DMS79 treated with DMSO at 0.1 percent for 48 hours (cell line): ENCODE data around the gene PTX4.
"Not testable (repeated sequence)": the region's sequence is repeated elsewhere in the genome, so short reads cannot be mapped to it uniquely, and the experiment has no call there.

Experiments
- DNase-seq: peaks from one replicate; lab custom pipeline; 2025; lab: John Stamatoyannopoulos, UW

PTX4 gene

GRCh38 chr16:1443403-1443973, 45.3 kb downstream of the PTX4 start:
- DNase-seq: no peak

GRCh38 chr16:1442697-1443096, 46.0 kb downstream of the PTX4 start:
- no peak for DNase-seq

GRCh38 chr16:1441391-1441829, 47.3 kb downstream of the PTX4 start:
- DNase-seq: no peak

GRCh38 chr16:1439699-1440074, 49.1 kb downstream of the PTX4 start:
- DNase-seq: not testable (repeated sequence)

GRCh38 chr16:1439058-1439698, 49.6 kb downstream of the PTX4 start:
- DNase-seq: no peak

GRCh38 chr16:1438229-1439057, 50.3 kb downstream of the PTX4 start:
- DNase-seq: no peak

GRCh38 chr16:1437606-1438005, 51.1 kb downstream of the PTX4 start:
- DNase-seq: no peak

- DNase-seq: no peak
Measured at GRCh38 chr16:1436731-1437355, 51.9 kb downstream of the PTX4 start.

GRCh38 chr16:1435921-1436697, 52.6 kb downstream of the PTX4 start:
- DNase-seq: no peak
